Limb (tissue), 2 donors: Measurements from ENCODE around the gene ANO1.

Experiments
- DNase-seq, 2 donors: peaks; one replicate each; pipeline ENCODE4 v3.0.0-alpha.2; 2016; ENCODE audit errors: extremely low spot score in 2 of 2

Gene ANO1

DNA sequence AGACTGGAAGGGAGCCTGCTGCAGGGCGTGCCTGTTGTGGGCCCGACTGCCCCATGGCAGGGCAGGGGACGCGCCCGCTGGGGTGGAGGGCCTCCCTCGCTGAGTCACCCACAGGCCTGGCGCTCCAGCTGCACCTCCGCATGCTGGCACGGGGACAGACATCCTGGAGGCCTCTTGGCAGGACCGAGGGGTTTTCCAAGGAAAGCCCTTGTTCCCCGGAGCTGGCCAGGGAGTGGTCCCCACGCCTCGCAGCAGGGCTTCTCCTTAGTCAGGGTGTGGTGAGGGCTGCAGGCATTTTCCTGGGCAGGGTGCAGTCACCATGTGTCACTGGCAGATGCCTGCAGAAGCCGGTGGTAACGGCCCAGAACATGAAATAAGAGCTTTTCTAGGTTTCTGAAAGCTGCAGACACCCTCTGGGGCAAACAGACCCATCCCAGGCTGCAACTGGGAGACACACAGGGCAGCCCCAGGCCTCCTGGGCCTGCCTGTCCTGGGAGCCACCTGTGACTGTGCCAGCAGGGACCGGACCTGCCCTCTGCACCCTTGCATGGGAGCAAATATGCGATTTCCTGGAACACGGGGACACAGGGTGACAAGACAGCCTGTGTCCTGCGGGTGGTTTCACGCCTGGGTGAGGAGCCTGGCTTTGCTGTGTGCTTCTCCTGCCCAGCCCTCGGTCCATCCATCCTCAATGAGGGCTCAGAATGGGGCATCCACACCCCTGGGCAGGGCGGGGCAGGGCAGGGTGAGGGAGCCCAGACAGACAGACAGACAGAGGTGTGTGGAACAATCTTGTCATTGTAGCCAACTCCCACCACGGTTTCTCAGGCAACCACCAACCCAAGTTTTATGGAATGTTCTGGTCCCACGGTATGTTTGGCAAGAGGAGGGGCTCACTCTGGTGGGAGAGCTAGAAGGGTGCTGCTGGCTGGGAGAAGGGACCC lies 81.8 kb downstream of the ANO1 start:
- peak in 1 of 2 donors; percentile 62 for DNase-seq

DNA sequence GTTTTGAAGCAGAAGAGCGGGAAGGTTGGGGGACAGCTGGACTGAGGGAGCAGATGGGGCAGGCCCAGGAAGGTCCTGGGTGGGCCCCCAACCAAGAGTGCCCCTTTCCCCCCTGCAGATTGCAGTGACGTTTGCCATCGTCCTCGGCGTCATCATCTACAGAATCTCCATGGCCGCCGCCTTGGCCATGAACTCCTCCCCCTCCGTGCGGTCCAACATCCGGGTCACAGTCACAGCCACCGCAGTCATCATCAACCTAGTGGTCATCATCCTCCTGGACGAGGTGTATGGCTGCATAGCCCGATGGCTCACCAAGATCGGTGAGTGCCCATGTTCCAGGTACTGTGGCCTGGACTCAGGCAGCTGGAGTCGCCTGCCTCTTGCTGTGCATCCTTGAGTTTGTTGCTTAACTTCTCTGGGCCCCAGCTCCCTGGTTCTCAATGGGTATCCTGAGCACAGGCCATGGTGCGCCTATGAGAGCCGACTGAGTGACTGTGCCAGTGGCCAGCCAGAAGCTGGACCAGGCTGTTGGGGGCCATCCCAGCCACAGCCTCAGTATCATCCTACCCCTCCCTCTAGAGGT lies 83.0 kb downstream of the ANO1 start:
- no peak for DNase-seq

DNA sequence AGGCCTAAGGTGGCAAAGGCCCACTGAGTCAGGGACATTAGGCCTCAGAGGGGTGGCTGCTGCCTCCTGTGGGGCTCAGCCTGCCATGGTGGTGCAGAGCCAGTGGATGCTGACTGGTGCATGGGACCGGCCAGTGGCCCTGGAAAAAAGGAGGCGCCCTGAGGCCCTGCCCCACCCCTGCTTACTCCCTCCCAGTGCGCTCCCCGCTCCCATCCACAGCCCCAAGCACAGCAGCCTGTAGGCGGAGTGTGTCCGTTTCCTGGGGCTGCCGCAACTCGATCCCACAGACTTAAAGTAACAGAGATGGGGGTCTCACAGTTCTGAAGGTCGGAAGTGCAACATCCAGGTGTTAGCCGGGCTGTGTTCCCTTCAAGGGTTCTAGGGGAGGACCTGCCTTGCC lies 86.6 kb downstream of the ANO1 start:
- no peak for DNase-seq

DNA sequence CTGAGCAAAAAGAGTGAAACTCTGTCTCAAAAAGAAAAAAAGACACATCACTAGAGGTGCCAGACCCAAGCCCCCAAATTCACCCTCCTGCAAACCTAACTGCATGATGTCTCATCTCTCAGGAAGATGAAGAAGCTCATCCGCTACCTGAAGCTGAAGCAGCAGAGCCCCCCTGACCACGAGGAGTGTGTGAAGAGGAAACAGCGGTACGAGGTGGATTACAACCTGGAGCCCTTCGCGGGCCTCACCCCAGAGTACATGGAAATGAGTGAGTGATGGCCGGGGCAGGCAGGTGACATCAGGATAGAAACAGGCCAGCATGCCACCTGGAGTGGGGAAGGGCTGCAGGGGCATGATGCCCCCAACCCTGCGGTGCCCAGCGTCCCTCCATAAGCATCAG lies 89.0 kb downstream of the ANO1 start:
- DNase-seq, result no peak

DNA sequence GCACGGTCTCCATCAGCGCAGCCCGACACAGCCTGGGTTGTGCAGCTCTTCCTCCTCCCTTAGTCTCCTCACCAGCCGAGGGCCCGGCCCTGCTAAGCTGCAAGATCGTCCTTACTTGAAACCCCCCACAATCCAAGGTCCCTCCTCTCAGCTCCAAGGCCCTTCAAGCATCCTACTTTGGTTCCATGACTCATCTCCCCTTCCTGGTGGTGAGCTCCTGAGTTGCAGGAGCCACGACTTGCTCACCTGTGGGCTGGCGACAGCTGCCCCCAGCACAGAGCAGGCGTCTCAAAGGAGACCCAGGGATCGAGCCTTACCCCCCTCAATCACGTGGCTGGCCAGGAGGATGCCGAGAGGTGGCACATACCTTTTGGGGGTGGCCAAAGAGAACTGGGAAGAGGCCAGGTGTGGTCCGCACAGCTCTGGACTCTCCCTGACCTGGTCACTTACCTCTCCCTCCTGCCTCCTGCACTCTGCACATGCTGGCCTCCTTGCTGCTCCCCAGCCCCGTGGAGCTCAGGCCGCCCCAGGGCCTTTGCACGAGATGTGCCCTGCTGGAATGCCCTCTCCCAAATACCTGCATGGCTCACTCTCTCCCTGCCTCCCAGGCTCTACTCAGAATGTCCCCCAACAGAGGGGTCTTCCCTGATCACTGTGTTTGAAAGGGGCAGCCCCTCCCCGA lies 89.7 kb downstream of the ANO1 start:
- DNase-seq, result no peak

DNA sequence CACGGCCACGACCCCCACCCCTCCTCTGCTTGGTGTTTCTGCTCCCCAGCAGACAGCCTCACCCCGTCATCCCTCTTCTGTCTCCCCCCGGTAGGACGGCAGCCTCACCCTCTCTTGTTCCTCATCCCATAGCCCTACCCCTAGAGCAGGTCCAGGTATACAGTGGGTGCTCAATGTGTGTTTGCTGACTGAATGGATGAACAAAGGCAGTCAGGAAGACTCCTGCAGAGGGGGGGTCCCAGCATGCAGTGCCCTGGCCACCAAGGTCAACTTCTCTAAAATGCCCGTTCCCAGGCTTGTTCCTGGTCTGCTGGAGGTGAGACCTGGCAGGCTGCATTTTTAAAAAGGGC lies 90.3 kb downstream of the ANO1 start:
- no peak for DNase-seq

DNA sequence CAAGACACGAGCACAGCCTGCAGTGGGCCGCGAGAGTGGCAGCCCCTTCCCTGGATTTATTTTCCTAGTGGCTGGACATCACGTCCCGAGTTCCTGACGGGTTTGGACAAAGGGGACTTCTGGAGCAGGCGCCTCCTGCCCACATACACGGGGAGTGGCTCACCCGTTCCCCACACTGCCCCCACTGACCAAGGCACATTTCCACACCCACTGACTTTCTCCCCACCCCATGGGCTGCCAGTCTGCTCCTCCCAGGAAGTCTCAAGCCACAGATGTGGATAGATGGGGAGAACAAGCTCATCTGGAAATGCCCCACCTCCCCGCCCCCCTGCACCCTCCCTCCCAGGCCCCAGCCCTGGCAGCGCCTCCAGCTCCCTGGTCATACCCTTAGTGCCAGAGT lies 91.0 kb downstream of the ANO1 start:
- no peak for DNase-seq

DNA sequence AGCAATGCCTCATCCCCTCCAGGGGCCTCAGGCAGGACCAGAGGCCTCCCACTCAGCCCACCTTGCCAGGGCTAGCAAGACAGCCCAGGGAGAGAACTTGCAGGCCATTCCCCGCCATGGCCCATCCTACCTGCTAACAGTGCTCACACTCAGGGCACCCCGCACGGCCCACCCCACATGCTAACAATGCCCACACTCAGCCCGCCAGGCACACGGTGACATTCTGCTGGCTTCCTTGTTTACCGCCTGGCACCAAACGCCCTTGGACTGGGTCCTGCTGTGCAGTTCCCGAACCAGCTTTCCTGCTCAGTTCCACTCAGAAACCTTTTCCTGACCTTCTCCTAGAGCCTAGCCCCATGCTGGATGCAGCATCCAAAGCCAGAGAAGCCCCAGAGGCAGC lies 91.5 kb downstream of the ANO1 start:
- DNase-seq, result no peak

DNA sequence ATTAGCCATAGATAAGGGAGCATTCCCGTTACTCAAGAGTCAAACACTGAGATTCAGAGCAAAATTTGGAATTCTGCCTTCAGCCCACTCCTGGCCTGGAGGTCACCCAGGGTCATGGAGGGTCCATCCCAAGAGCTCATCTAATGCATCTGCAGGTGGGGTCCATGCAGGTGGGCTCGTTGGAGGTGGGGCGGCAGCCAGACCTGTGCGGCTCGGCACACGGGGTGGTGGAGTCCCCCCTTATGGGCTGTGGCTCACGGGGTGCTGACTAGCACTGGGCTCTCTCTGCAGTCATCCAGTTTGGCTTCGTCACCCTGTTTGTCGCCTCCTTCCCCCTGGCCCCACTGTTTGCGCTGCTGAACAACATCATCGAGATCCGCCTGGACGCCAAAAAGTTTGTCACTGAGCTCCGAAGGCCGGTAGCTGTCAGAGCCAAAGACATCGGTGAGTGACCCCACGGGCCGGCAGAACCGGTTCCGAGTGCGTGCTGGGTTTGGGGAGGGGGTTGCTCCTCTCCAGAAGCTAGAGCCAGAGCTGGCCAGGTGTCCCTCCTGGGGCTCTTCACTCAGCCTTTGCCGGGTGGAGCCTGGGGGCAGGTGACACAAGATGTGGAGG lies 92.6 kb downstream of the ANO1 start:
- no peak for DNase-seq

DNA sequence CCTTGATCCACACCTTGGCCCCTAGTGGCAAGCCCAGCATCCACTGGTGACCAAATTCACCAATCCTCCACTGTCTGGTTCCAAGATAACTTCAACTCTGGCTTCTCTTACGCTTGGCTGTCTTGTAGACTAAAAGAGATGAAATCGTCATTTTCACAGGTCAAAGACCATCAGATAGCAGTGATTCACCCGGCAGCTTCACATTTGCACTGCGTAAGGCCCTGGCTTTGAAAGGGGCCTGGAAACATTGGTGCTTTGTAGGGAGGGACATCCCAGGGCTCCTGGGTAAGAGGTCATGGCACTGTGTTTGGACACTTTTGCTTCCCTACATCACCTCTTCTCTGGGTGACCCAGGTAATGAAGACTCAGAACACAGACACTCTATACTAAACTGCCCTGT lies 94.9 kb downstream of the ANO1 start:
- DNase-seq, result no peak

DNA sequence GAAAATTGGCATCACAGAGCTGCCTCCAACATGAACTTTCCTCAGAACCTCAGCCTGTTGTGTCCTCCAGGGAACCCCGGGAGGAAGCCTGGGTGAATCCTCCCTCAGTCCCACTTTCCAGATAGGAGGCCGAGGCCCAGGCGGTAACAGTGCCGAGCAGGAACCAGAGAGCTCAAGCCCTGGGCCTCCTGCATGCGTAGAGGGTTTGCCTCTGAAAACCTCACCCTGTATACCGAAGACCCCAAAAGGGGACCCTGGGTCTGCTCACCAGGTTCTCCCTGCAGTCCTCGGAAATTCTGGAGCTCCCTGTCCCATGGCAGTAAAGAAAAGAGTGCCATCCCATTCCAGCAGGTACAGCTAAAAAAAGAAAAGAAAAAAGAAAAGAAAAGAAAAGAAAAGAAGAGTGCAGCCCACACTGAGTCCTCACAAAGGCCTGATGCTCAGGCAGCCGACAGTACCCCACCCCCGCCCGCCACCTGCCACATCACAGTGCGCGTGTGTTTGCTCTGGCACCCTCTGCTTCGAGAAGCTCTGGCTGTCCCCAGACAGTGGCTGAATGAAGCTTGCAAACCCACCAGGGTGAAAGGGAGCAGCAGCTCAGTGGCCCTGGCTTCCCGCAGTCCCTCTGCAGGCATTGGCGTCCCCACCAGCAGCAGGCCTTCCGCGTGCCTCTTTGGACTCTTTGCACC lies 96.6 kb downstream of the ANO1 start:
- no peak for DNase-seq

DNA sequence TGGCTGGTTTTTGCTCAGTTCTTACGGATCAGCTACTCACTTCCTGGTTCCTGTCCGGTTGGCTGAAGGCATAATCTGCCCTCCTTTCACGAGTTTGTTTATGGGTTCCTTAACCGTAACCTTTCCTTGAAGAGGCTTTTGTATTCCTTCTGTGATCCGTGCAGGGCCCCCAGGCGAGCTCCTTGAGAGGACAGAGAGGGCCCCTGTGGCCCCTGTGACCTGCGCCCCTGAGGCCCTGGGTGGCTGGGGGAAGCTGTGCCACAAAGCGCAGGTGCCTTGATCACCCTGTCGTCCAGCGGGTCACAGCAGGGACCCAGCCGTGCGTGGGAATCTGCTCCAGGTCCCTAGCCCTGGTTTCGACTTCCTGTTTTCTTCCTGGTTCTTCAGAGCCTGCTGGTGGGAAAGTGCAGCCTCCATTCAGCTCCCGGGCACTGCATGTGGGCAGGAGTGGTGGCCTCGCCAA lies 97.2 kb downstream of the ANO1 start:
- no peak for DNase-seq

DNA sequence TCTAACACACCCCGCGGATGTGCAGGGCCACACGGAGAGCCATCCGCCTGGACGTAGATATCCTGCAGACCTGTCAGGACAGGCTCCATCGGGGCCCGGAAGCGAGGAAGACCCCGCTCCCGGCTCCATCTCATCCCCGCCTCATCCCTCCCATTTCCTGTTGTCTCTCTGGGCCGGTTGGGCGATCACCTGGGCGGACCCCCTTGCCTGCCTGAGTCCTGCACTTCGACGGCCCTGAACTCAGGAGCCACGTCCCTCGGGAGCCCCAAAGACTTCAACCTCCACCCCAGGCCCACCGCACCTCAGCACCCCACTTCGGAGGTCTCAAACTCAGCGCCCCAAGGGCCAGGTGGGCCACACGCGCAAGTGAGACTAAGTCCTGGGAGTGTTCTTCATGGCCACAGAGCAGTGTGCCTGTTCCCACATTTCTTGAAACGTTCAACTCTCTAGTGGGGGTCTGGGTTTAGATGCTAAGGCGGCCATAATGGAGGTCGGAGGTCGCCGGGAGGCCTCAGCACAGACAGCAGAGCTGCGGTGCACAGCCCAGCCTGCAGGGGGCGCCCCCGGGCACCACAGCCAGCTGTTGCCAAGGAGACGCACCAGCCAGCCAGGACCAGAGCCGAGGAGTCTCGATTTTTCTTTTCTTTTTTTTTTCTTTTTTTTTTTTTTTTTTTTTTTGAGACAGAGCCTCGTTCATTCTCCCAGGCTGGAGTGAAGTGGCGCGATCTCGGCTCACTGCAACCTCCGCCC lies 99.0 kb downstream of the ANO1 start:
- DNase-seq, result no peak

DNA sequence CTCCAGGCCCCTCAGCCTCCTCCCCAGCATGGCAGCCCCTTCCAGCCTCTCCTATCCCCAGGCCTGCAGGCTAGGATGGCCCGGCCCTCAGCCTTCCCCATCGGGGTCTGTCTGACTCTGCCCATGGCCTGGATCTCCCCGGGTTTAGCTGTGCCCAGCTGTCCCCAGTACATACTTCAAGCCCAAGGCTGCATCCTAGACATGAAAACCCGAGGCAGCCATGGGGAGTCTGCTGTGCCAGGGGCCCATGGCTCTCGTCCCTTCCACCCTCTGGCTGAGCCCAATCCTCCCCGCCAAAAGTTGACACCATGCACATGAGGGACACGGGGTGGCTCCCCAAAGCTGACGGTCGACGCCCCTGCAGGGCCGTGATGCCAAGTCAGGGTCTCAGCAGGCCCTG lies 102.8 kb downstream of the ANO1 start:
- no peak for DNase-seq

DNA sequence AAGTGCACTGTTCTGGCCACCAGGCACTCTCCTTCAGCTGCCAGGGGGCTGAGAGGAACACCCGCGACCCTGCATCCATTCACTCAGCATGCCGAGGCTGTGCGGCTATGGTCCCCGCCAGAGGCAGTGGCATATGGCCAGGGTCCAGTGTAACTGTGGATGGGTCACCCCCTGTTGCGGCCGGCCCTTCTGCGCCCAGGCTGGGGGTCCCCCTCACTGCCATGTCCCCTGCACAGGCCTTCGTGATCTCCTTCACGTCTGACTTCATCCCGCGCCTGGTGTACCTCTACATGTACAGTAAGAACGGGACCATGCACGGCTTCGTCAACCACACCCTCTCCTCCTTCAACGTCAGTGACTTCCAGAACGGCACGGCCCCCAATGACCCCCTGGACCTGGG lies 104.1 kb downstream of the ANO1 start:
- DNase-seq, result no peak

DNA sequence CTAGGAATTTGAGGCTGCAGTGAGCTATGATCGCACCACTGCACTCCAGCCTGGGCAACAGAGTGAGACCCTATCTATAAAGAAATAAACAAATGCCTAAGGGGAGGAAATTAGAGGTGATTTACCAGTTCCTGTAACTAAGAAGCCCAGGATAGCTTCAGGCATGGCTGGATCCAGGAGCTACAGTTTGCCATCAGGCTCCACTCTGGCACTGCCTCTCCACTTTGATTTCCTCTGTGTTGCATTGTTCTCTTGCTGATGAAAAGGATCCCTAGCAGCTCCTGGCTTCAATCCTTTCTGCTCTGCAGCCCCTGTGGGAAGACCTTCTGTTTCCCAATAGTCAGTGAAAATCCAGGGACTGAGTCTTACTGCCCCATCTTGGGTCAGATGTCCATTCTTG lies 104.9 kb downstream of the ANO1 start:
- no peak for DNase-seq

DNA sequence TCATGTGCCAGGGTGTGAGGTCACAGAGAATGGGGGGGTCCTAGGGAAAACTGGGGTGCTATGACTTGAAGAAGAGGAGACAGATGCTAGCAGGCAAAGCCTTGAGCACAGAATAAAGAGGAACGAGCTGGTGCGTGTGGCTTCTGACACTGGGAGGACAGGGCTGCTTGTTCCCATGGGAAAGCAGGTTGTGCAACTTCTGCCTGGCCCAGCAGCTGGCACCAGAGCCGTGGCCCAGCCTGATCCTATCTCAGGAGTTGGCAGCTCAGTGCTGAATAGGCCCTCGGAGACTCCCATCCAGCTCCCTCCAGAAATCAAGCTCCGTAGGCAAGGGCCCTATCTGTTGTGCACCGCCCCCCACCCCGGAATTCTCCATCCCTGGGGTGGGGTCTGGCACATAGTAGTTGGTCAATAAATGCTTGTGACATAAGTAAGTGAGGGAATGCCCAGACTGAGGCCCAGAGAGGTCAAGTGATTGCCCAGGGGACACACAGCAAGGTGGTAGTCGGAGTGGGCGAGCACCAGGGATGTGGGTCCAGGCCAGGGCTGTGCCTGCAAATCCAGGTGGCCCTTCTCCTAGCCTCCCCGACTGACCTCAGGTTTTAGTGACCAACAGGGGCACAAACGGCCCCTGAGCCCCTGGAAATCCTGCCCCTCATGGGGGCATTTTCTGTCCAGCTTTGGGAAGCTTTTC lies 105.5 kb downstream of the ANO1 start:
- DNase-seq, result no peak

DNA sequence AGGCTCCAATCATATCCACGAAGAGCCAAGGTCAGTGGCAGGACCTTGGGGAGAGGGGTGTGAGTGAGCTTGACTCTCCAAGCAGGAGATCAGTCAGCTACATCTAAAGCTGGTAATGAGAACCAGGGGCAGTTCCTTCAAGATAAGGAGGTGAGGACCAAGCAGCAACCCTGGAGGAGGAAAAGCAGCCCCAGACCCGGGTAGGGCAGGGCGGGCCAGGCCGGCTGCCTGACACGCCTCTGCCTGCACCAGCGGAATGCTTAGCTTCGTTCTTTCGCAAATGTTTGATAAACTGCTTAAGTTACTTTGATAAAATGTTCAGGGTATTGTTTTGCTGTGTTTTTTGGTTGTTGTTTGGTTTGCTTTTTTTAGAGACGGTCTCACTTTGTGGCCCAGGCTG lies 106.3 kb downstream of the ANO1 start:
- DNase-seq, result no peak

DNA sequence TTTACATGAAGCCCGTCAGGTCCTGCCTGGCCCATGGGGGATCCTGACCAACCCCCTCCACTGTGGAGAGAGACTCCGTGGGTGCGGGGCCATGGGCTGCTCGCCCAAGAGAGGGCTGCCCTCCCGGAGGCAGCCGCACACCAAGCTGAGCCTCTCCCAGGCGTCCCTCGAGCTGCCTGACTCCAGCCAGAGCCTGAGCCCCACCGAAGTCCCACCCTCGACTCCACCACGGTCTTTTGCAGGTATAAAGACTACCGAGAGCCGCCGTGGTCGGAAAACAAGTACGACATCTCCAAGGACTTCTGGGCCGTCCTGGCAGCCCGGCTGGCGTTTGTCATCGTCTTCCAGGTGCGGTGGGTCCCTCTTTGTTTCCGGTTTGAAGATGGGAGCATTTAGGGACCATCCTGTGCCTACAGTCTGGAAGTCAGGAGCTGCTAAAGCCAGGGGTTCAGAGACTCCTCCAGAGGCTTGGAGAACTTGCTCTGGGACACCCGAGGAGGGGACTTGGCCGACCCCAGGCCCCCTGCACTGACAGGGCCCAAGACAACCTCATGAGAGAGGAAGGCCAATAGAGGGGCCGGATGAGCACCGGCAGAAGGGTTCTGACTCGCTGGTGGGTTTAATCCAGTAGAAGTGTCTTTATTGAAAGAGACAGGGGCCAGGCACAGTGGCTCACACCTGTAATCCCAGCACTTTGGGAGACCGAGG lies 107.4 kb downstream of the ANO1 start:
- DNase-seq, result no peak

DNA sequence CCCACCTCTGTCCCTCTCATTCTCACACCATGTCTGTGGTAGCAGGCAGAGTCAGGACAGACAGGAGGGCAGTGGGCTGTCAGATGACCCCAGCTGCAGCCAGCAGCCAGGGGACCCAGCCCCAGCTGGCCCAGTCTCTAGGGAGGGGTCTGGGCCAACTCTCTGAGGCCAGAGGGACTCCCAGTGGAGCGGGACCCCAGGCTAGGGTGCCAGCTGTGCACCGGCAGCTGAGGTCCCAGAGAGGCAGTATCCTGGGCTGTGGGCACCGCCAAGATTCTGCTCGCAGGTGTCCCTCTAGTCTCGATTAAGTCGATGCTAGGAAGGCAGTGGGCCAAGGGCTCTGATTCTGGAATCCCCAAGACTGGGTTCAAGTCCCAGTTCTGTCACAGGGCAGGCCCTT lies 108.3 kb downstream of the ANO1 start:
- DNase-seq, result no peak
